GM21423 (cell line): ENCODE results near the gene ZAP70.

Source experiments
- ATAC-seq: cut with Tn5 transposase; IDR thresholded peaks from one replicate; pipeline ENCODE4 v1.9.1; 2021; ENCODE audit warnings: mild to moderate bottlenecking, moderate library complexity; ENCODE audit not compliant: unreplicated experiment

Gene ZAP70

DNA sequence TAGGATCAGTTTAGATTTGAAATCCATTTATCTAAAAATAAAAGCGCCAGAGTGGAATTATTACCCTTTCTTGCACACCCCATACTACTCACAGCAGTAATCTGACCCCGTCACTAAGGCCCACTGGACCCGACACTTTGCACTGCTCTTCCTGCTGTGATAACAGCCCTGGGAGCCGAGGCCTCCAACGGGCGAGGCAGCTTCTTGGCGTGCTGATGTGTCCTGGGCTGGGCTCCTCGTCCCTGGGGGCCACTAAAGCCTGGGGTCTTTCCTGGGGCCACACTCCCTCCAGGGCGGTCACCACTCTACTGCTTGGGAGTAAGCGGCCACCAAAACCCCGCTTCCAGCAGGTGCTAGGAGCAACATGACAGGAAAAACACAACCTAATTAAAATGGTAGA is 61.7 kb downstream of the ZAP70 start:
- ATAC-seq = no peak

DNA sequence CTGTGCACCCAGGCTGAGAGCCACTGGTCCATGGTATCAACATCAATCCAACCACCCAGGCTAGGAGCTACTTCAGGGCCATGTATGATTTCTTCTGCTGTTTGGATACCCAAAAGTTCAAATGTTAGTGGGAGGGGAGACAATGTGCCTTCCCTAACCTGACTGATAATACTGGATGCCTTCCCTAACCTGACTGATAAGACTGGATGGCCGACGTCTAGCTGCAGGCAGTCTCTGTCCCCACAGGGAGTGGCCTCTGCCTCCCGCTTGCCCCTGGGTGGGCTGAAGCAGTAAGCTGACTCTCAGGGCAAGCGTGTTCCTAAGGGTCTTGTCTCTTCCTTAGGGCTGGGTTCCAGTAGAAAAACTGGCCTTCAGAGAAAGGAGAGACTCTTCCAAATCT is 65.8 kb downstream of the ZAP70 start:
- no peak for ATAC-seq

DNA sequence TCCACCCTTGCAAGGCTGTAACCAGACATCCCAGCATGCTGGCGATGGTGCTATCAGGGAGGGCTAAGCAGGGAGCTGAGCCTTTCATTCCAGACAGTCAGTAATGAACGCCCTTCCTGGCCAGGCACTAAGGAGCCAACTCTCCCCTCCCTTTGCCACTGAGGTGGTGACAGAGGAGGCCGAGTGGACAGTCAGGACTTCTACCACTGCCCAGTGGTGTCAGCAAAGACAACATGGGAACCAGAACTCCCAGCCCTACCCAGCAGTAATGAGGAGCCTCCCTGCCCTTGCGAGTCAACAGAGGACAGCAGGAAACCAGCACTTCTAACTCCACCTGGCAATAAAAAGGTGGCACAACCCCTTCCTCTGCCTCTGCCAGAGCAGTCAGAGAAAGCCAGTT is 68.6 kb downstream of the ZAP70 start:
- ATAC-seq = no peak

DNA sequence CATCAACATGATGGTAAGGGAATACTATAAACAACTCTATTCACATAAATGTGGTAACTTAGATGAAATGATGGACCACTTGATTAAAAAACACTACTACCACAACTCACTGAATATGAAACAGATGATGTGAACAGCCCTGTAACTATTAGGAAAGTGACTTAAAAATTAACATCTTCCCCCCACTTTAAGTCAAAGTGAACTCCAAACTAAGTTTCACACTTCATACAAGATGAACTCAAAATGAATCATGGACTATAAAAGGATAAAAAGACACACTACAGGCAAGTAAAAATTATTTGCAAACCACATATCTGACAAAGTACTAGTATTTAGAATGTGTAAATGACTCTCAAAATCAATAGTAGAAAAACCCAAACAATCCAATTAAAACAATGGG is 71.6 kb downstream of the ZAP70 start:
- no peak for ATAC-seq

DNA sequence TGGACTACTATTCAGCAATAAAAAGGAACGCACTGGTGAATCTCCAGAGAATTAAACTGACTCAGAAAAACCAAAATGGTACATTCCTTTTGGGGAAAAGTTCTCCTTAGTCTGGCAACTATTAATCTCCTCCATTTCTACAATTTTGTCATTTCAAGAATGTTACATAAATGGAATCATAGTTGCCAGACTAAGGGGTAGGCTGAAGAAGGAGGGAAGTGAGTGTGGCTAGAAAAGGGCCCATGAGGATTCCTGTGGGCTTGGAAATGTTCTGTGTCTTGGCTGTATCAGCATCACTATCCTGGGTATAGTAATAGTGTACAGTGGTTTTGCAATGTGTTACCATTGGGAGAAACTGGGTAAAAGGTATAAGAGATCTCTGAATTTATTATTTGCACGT is 72.4 kb downstream of the ZAP70 start:
- ATAC-seq = no peak

DNA sequence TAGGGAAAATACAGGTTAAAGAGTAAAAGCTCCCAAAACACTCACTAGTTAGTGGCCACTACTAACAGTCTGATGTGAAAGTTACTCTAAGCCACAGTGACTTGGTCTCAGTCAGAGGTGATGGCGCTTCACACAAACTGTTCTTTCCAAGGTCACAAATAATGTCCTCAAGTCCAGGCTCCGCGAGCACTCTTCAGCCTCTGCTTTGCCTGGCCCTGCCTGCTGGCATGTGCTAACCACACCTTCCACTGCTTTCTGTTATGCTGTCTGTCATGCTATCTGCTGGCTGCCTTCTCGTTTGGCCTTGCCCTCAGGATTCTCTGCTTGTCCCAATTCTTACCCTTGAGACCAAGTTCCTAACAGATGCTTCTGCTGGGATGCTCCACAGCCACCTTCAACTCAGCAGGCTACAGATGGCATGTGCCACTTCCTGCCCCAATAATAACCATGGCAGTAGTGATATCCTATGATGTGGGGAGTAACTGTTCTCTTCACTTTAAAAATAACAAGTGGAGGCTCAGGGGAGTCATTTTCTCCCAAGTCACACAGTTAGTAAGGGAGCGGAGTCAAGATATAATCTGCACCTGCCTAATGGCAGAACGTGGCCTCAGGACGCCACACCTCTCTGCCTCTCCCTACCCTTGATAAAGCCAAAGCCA is 75.7 kb downstream of the ZAP70 start:
- no peak for ATAC-seq
